Peyer's patch (tissue), 4 donors: ENCODE data around the gene LCN10.

ENCODE experiments used
- CTCF ChIP-seq, 6 experiments: fragments of 450-650 bp in 4 of 6; fragments of 200-600 bp in 2 of 6; sonication (generic) in 1 of 6; IDR thresholded peaks; one replicate each; pipeline ENCODE4 v1.5.1; 2017 to 2019; ENCODE audit warnings: antibody characterized with exemption in 6 of 6, mild to moderate bottlenecking in 3 of 6, moderate library complexity in 1 of 6
- POLR2A ChIP-seq, 2 donors: fragments of 450-650 bp; IDR thresholded peaks; one replicate each; pipeline ENCODE4 v1.5.1; 2017; ENCODE audit warnings: antibody characterized with exemption in 2 of 2, mild to moderate bottlenecking in 2 of 2, moderate library complexity in 2 of 2

GRCh38 chr9:136707849-136708517 is 34.8 kb downstream of the LCN10 start:
- TF ChIP-seq POLR2A (IDR thresholded peaks at IDR 0.05) (no peak), CTCF (IDR thresholded peaks at IDR 0.05) (no peak)
